Hypothalamus (tissue), 51 donors: ENCODE measurements around the gene COX6B2.

ENCODE experiments used
- DNase-seq, 51 donors: peaks; one replicate each; lab custom pipeline; 2025; lab: John Stamatoyannopoulos, UW

The COX6B2 gene

GRCh38 chr19:55299991-55300390 is 54.5 kb downstream of the COX6B2 start:
- DNase-seq = no peak
